HCT116 (cell line): Measurements from ENCODE around the gene PARG. TPM values are rescaled to one million over a fixed set of nuclear protein-coding genes. Genes with fewer than 3 reads are reported as not detected.

Source experiments
- ATAC-seq: fragments of 200-7000 bp; cut with Tn5 transposase; 2 replicates; pipeline ENCODE4 v1.9.1; 2020; ENCODE audit warnings: mild to moderate bottlenecking, moderate library complexity
- BruUV-seq: library from RNA; stranded (reverse); fragments of 400-500 nt; replicated peaks from 2 replicates; lab custom pipeline; 2021; lab: Mats Ljungman, UMichigan
- CTCF ChIA-PET: fragments of 300-600 bp; sonication (Branson Sonifier 250); formaldehyde crosslinking; loops from one replicate; lab custom pipeline; 2021; ENCODE audit warnings: antibody characterized with exemption; lab: Charles Lee
- POLR2A ChIA-PET: fragments of 300-600, 350-600 bp; sonication (Branson Sonifier 250); formaldehyde crosslinking; loops from one replicate; lab custom pipeline; 2021; ENCODE audit warnings: antibody characterized with exemption; lab: Charles Lee
- RAD21 ChIA-PET, 2 experiments: fragments of 300-600 bp; sonication (Branson Sonifier 250); formaldehyde crosslinking; loops; one replicate each; lab custom pipeline; 2023; ENCODE audit warnings: low total read pairs in 2 of 2; ENCODE audit not compliant: uncharacterized antibody in 2 of 2, unreplicated experiment in 2 of 2, low non-redundant PET in 1 of 2; lab: Charles Lee
- DNase-seq: peaks from one replicate; pipeline ENCODE4 v3.0.0-alpha.2; 2010; ENCODE audit warnings: low read depth, low spot score
- H2AFZ ChIP-seq: fragments of 200-600 bp; shearing (Covaris generic), sonication (generic); 2 replicates; pipeline ENCODE4 v1.6.1; 2017; ENCODE audit warnings: low read depth, mixed run types, mixed read lengths, antibody characterized with exemption, low read length; ENCODE audit not compliant: poor library complexity, severe bottlenecking
- H3K27ac ChIP-seq: 2 replicates; pipeline ENCODE4 v1.5.1; 2012; ENCODE audit warnings: low read depth, low read length
- H3K27me3 ChIP-seq: fragments of 200-600 bp; sonication (generic); 2 replicates; pipeline ENCODE4 v1.6.1; 2016; ENCODE audit warnings: mixed run types, low read length, mixed read lengths; ENCODE audit not compliant: insufficient read depth
- H3K36me3 ChIP-seq, 2 experiments: fragments of 200-500 bp in 1 of 2; fragments of 200-600 bp in 1 of 2; sonication (Bioruptor generic) in 1 of 2; sonication (generic) in 1 of 2; 2 replicates each; pipeline versions ENCODE4 v1.5.1 to v1.6.1; 2014 to 2016; ENCODE audit warnings: low read length in 2 of 2, inconsistent platforms in 1 of 2, mixed read lengths in 1 of 2, mixed run types in 1 of 2; ENCODE audit not compliant: insufficient read depth in 2 of 2, control insufficient read depth in 1 of 2
- H3K4me1 ChIP-seq, 2 experiments: fragments of 200-600 bp in 1 of 2; sonication (generic) in 1 of 2; 2 replicates each; pipeline versions ENCODE4 v1.5.1 to v1.6.1; 2012 to 2017; ENCODE audit warnings: low read length in 2 of 2, inconsistent platforms in 1 of 2, mild to moderate bottlenecking in 1 of 2, mixed read lengths in 1 of 2, mixed run types in 1 of 2, moderate library complexity in 1 of 2; ENCODE audit not compliant: insufficient read depth in 2 of 2, control insufficient read depth in 1 of 2
- H3K4me2 ChIP-seq: fragments of 200-600 bp; sonication (generic); 2 replicates; pipeline ENCODE4 v1.6.1; 2017; ENCODE audit warnings: mixed run types, low read length, mixed read lengths
- H3K4me3 ChIP-seq, 2 experiments: fragments of 200-600 bp in 1 of 2; sonication (generic) in 1 of 2; replicated peaks in 1 of 2; 2 replicates each; pipeline ENCODE4 v1.5.1; 2011 to 2016; ENCODE audit warnings: low read length in 2 of 2, control low read depth in 1 of 2, low read depth in 1 of 2, mild to moderate bottlenecking in 1 of 2, mixed read lengths in 1 of 2, mixed run types in 1 of 2
- H3K79me2 ChIP-seq: fragments of 200-600 bp; sonication (generic); 2 replicates; pipeline ENCODE4 v1.6.1; 2017; ENCODE audit warnings: mild to moderate bottlenecking, mixed run types, low read length, moderate library complexity, mixed read lengths; ENCODE audit not compliant: insufficient read depth
- H3K9ac ChIP-seq: fragments of 200-600 bp; sonication (generic); 2 replicates; pipeline ENCODE4 v1.6.1; 2016; ENCODE audit warnings: low read length, mixed read lengths
- H3K9me2 ChIP-seq: fragments of 200-600 bp; sonication (generic), shearing (Covaris generic); 2 replicates; pipeline ENCODE4 v1.6.1; 2017; ENCODE audit warnings: mixed run types, mild to moderate bottlenecking, moderate library complexity; ENCODE audit not compliant: insufficient read depth
- H3K9me3 ChIP-seq, 2 experiments: fragments of 200-500 bp in 1 of 2; fragments of 200-600 bp in 1 of 2; sonication (Bioruptor generic) in 1 of 2; sonication (generic) in 1 of 2; 2 replicates each; pipeline ENCODE4 v1.6.1; 2014 to 2017; ENCODE audit warnings: low read length in 2 of 2, mixed read lengths in 2 of 2, inconsistent platforms in 1 of 2, low read depth in 1 of 2, mild to moderate bottlenecking in 1 of 2, mixed run types in 1 of 2, moderate library complexity in 1 of 2; ENCODE audit not compliant: control insufficient read depth in 1 of 2, insufficient read depth in 1 of 2
- H4K20me1 ChIP-seq: fragments of 200-600 bp; sonication (generic), shearing (Covaris generic); 2 replicates; pipeline ENCODE4 v1.6.1; 2017; ENCODE audit warnings: mixed run types, mild to moderate bottlenecking, moderate library complexity; ENCODE audit not compliant: insufficient read depth
- CEBPB ChIP-seq: IDR thresholded peaks from 2 replicates; pipeline ENCODE4 v1.6.1; 2012; ENCODE audit warnings: low read depth
- FOSL1 ChIP-seq: IDR thresholded peaks from 2 replicates; pipeline ENCODE4 v1.6.1; 2012; ENCODE audit warnings: low read depth
- JUND ChIP-seq: IDR thresholded peaks from 2 replicates; pipeline ENCODE4 v1.6.1; 2012
- POLR2AphosphoS5 ChIP-seq: IDR thresholded peaks from 2 replicates; pipeline ENCODE4 v1.6.1; 2011; ENCODE audit warnings: mild to moderate bottlenecking, low read depth, low read length, moderate library complexity
- RAD21 ChIP-seq: IDR thresholded peaks from 2 replicates; pipeline ENCODE4 v1.6.1; 2012; ENCODE audit warnings: low read depth, mild to moderate bottlenecking
- SIN3A ChIP-seq: IDR thresholded peaks from 2 replicates; pipeline ENCODE4 v1.6.1; 2012; ENCODE audit warnings: low read depth
- SRF ChIP-seq: IDR thresholded peaks from 2 replicates; pipeline ENCODE4 v1.6.1; 2012; ENCODE audit warnings: low read depth
- ZFX ChIP-seq: fragments of 450-650 bp; IDR thresholded peaks from 2 replicates; pipeline ENCODE4 v1.6.1; 2017
- intact Hi-C: fragments of 100-400 bp; cut with micrococcal nuclease; formaldehyde crosslinking; loops from 2 replicates; pipeline ENCODE4 v1.10.0; 2022
- total RNA-seq: library from RNA; stranded (reverse); gene quantifications from one replicate; pipeline ENCODE4 v1.2.1, GENCODE V29; 2021; ENCODE audit not compliant: unreplicated experiment
- TF ChIP-seq, protein P1 (sequence below), 3 experiments: fragments of 200-600 bp in 1 of 3; sonication (generic) in 1 of 3; IDR thresholded peaks in 2 of 3; conservative IDR thresholded peaks in 1 of 3; 2 replicates each; pipeline ENCODE4 v1.5.1; 2012 to 2017; ENCODE audit warnings: low read depth in 2 of 3, low read length in 2 of 3, antibody characterized with exemption in 1 of 3, borderline replicate concordance in 1 of 3, control low read depth in 1 of 3, mild to moderate bottlenecking in 1 of 3, mixed read lengths in 1 of 3, mixed run types in 1 of 3, moderate library complexity in 1 of 3; ENCODE audit not compliant: insufficient read depth in 1 of 3
- TF ChIP-seq, protein P2 (sequence below): IDR thresholded peaks from 2 replicates; pipeline ENCODE4 v1.6.1; 2012; ENCODE audit warnings: low read depth

Gene PARG
- total RNA-seq, 1 experiment from 2014 or later: 30.4 TPM

DNA sequence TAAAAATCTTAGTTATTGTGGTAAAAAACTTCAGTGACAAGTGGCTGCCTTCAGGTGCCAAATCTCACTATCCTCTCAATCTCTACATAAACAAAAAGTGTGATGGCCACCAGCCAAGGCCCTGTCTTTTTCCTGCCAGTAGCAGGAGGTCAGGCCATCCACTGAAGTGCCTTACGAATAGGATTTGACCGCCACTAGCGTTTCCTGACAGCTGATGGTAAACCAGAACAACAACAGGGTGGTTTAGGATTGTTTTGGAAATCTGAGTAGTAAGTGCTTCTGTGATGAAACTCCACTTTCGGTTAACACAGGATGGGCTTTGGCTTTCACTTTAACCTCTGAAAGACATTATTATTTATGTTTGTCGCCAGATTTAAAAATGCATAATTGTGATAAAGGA lies 124.0 kb downstream of the PARG start:
- Histone ChIP-seq H3K4me3 (no peak overlapping the region), H3K27ac (no peak overlapping the region), H3K4me2 (no peak overlapping the region), H3K79me2 (no peaks in the 10 kb centered on the region), H3K36me3 (peaks cover 2 to 9% of the 10 kb centered on the region in 2 experiments; a peak in 3 of 4 replicates), H3K4me1 (no peaks in the 10 kb centered on the region), H4K20me1 (no peaks in the 10 kb centered on the region), H3K9ac (no peak overlapping the region), H3K9me3 (no peaks in the 10 kb centered on the region), H3K9me2 (no peaks in the 10 kb centered on the region), H2AFZ (no peak overlapping the region), H3K27me3 (no peaks in the 10 kb centered on the region)
- ATAC-seq: no peak
- intact Hi-C loops: no loop called here
- ChIA-PET CTCF (no interaction called here), POLR2A (no interaction called here), RAD21 (no interaction called here)
- no peak for DNase-seq
- no TSS peak for BruUV-seq
- no peak for TF ChIP-seq ZFX
- TF ChIP-seq POLR2AphosphoS5: no peak
- TF ChIP-seq, protein P1, sequence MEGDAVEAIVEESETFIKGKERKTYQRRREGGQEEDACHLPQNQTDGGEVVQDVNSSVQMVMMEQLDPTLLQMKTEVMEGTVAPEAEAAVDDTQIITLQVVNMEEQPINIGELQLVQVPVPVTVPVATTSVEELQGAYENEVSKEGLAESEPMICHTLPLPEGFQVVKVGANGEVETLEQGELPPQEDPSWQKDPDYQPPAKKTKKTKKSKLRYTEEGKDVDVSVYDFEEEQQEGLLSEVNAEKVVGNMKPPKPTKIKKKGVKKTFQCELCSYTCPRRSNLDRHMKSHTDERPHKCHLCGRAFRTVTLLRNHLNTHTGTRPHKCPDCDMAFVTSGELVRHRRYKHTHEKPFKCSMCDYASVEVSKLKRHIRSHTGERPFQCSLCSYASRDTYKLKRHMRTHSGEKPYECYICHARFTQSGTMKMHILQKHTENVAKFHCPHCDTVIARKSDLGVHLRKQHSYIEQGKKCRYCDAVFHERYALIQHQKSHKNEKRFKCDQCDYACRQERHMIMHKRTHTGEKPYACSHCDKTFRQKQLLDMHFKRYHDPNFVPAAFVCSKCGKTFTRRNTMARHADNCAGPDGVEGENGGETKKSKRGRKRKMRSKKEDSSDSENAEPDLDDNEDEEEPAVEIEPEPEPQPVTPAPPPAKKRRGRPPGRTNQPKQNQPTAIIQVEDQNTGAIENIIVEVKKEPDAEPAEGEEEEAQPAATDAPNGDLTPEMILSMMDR (IDR thresholded peaks at IDR 0.05 in 2 of 3, conservative IDR thresholded peaks at IDR 0.05 in 1 of 3; ENCODE audit: borderline replicate concordance in 1 of 3, insufficient read depth in 1 of 3, low read depth in 2 of 3, low read length in 2 of 3): no peak
- TF ChIP-seq FOSL1: no peak
- TF ChIP-seq JUND: no peak
- TF ChIP-seq SRF: no peak
- no peak for TF ChIP-seq SIN3A
- no peak for TF ChIP-seq CEBPB
- TF ChIP-seq, protein P2, sequence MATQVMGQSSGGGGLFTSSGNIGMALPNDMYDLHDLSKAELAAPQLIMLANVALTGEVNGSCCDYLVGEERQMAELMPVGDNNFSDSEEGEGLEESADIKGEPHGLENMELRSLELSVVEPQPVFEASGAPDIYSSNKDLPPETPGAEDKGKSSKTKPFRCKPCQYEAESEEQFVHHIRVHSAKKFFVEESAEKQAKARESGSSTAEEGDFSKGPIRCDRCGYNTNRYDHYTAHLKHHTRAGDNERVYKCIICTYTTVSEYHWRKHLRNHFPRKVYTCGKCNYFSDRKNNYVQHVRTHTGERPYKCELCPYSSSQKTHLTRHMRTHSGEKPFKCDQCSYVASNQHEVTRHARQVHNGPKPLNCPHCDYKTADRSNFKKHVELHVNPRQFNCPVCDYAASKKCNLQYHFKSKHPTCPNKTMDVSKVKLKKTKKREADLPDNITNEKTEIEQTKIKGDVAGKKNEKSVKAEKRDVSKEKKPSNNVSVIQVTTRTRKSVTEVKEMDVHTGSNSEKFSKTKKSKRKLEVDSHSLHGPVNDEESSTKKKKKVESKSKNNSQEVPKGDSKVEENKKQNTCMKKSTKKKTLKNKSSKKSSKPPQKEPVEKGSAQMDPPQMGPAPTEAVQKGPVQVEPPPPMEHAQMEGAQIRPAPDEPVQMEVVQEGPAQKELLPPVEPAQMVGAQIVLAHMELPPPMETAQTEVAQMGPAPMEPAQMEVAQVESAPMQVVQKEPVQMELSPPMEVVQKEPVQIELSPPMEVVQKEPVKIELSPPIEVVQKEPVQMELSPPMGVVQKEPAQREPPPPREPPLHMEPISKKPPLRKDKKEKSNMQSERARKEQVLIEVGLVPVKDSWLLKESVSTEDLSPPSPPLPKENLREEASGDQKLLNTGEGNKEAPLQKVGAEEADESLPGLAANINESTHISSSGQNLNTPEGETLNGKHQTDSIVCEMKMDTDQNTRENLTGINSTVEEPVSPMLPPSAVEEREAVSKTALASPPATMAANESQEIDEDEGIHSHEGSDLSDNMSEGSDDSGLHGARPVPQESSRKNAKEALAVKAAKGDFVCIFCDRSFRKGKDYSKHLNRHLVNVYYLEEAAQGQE: no peak
- no peak for TF ChIP-seq RAD21
- TF ChIP-seq, all 23 proteins: peak for 0
